ENCODE results near the gene PTK7. TPM values are rescaled to one million over a fixed set of nuclear protein-coding genes. Genes with fewer than 3 reads are reported as not detected.

Gene PTK7
- total RNA-seq, 4 donors from 2014 or later = 6.8 to 10.8 (median 8.0) TPM

DNA sequence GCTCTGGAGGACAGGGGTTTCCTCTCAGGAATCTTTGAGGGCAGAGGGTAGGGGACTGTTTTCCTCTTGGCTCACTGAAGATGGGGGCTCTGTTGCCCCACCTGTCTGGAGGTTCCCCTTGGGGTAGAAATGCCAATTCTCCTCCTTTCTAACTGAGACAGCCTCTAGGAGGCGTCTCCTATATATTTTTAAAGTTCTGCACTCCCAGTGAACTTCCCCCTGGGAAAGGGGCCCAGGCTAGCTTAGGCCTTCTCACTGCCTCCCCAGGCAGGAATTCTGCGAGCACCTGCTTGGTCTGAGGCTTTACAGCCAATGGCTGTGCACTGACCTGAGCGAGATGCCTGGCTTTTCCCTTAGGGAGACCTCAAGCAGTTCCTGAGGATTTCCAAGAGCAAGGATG is 70.1 kb downstream of the PTK7 start:
- Histone ChIP-seq H3K4me3 (no peak overlapping the region), H3K27me3 (no peaks in the 10 kb centered on the region), H3K36me3 (no peaks in the 10 kb centered on the region), H3K4me1 (peaks cover 10 to 26% (median 22%) of the 10 kb centered on the region in 4 donors), H3K9me3 (no peaks in the 10 kb centered on the region), H3K27ac (replicated peaks in 1 of 4) (no peak overlapping the region)
- intact Hi-C loops (cut with DNase I) = no loop called here
- WGBS = 92% methylated on average over 2 of the region's 3 CpGs
- no peak for TF ChIP-seq POLR2A (IDR thresholded peaks at IDR 0.05; ENCODE audit: low read depth)
- TF ChIP-seq POLR2AphosphoS5 (IDR thresholded peaks at IDR 0.05) = no peak
- TF ChIP-seq, protein P1, sequence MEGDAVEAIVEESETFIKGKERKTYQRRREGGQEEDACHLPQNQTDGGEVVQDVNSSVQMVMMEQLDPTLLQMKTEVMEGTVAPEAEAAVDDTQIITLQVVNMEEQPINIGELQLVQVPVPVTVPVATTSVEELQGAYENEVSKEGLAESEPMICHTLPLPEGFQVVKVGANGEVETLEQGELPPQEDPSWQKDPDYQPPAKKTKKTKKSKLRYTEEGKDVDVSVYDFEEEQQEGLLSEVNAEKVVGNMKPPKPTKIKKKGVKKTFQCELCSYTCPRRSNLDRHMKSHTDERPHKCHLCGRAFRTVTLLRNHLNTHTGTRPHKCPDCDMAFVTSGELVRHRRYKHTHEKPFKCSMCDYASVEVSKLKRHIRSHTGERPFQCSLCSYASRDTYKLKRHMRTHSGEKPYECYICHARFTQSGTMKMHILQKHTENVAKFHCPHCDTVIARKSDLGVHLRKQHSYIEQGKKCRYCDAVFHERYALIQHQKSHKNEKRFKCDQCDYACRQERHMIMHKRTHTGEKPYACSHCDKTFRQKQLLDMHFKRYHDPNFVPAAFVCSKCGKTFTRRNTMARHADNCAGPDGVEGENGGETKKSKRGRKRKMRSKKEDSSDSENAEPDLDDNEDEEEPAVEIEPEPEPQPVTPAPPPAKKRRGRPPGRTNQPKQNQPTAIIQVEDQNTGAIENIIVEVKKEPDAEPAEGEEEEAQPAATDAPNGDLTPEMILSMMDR (IDR thresholded peaks at IDR 0.05) = no peak
- DNase-seq (ENCODE audit: extremely low spot score) = no peak

DNA sequence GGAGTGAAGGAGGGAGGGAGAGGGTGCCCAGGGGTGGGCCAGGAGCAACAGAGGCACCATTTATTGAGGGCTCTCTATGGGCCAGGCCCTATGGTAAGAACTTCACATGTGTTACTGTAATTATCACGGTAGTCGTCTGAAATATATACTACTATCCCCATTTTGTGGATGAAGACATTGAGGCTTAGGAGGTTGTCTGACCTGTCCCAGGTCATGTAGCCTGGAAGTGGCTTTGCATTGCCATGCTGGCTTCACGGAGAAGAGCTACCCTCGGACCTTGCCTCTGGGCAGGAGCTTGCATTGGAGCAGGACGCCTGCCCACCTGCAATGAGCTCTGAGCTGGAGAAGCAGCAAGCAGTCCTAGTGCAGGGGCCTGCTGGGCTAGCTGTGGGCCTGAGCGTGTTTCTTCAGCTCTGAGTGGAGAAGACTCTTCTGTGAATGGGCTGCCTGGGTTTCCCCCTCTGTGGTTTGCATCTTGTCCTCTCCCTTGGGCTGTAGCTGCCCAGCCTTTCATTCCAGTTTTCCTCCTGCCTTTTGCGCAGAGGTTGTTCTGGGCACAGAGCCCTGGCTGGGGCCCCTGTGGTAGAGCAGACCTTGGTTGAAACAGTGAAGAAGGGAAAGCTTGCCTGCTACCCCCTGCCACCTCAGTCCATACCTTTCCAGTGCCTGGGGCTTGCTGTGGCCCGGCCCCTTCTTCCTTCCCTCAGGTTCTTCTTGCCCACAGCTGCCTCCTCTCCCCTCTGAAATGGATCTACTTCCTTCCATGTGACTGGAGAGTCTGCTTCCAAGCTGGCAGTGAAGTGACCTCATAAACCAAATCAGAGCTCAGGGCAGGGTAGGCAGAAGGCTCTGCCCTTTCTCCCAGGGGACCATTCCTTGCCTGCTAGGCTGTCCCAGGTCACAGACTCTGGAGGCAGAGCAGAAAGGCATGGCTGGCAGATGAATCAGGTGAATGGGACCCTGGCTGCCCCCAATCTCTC is 70.9 kb downstream of the PTK7 start:
- TF ChIP-seq POLR2AphosphoS5 (IDR thresholded peaks at IDR 0.05) (no peak), POLR2A (IDR thresholded peaks at IDR 0.05; ENCODE audit: low read depth) (no peak), EP300 (IDR thresholded peaks at IDR 0.05) (no peak)
- TF ChIP-seq, protein P1 (IDR thresholded peaks at IDR 0.05) = no peak
- Histone ChIP-seq H3K27ac (replicated peaks in 1 of 4) (no peak overlapping the region), H3K4me1 (peaks cover 10 to 26% (median 22%) of the 10 kb centered on the region in 4 donors), H3K36me3 (no peaks in the 10 kb centered on the region), H3K9me3 (no peaks in the 10 kb centered on the region), H3K27me3 (no peaks in the 10 kb centered on the region), H3K4me3 (no peak overlapping the region)
- WGBS = 93% methylated on average over 8 of the region's 8 CpGs
- DNase-seq (ENCODE audit: extremely low spot score) = no peak
- intact Hi-C loops (cut with DNase I) = no loop called here

DNA sequence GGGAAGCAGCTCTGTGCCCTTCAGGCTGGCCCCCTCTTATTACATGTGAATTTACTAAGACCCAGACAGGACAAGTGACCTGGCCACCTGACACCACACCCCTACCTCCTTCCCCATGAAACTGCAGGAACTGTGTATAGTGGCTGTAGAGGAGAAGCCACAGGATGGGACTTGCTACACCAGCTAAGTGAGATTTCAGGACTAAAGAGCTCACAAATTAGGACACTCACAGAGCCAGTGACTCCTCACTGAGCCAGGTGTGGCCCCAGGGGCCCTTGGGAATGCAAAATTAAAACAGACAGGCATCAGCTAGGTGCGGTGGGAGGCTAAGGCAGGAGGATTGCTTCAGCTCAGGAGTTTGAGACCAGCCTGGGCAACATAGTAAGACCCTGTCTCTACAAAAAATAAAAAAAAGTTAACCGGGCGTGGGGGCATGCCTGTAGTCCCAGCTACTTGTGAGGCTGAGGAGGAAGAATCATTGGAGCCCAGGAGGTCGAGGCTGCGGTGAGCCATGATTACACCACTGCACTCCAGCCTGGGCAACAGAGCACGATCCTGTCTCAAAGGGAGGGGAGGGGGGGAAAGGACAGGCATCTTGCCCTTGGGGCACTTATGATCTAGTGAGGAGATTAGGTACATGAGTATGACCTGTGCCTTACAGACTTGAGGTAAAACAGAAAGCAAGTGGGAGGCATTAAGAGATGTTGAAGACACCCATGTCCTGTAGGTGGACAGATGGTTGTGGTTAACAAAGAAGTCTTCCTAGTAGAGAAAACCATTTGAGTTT is 71.8 kb downstream of the PTK7 start:
- TF ChIP-seq EP300 (IDR thresholded peaks at IDR 0.05) (no peak), POLR2A (IDR thresholded peaks at IDR 0.05; ENCODE audit: low read depth) (no peak), POLR2AphosphoS5 (IDR thresholded peaks at IDR 0.05) (no peak)
- TF ChIP-seq, protein P1 (IDR thresholded peaks at IDR 0.05) = no peak
- H3K4me1 ChIP-seq = peaks cover 10 to 25% (median 22%) of the 10 kb centered on the region in 4 donors
- no peaks in the 10 kb centered on the region for H3K9me3 ChIP-seq
- WGBS = 92% methylated on average over 6 of the region's 6 CpGs
- H3K27me3 ChIP-seq = no peaks in the 10 kb centered on the region
- no peak for DNase-seq (ENCODE audit: extremely low spot score)
- no peaks in the 10 kb centered on the region for H3K36me3 ChIP-seq
- intact Hi-C loops (cut with DNase I) = no loop called here
- H3K27ac ChIP-seq (replicated peaks in 1 of 4) = no peak overlapping the region
- H3K4me3 ChIP-seq = no peak overlapping the region

DNA sequence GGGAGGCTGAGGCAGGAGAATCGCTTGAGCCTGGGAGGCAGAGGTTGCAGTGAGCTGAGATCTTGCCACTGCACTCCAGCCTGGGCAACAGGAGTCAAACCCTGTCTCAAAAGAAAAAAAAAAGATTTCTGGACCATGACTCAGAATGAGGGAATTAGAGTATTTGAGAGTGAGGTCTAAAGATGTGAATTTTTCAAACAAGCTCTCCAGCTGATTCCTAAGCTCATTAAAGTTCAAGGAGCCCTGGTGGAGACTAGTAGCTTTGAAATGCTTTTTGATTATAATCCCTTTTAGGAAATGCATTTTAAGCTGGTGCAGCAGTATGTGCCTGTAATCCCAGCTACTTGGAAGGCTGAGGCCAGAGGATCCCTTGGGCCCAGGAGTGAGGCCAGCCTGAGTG is 73.2 kb downstream of the PTK7 start:
- H3K4me1 ChIP-seq = peaks cover 0 to 12% (median 10%) of the 10 kb centered on the region in 4 donors
- DNase-seq (ENCODE audit: extremely low spot score) = no peak
- 88% methylated on average over 1 of the region's 1 CpG for WGBS
- intact Hi-C loops (cut with DNase I) = no loop called here
- no peaks in the 10 kb centered on the region for H3K9me3 ChIP-seq
- TF ChIP-seq EP300 (IDR thresholded peaks at IDR 0.05) (no peak), POLR2AphosphoS5 (IDR thresholded peaks at IDR 0.05) (no peak), POLR2A (IDR thresholded peaks at IDR 0.05; ENCODE audit: low read depth) (no peak)
- TF ChIP-seq, protein P1 (IDR thresholded peaks at IDR 0.05) = no peak
- H3K27me3 ChIP-seq = no peaks in the 10 kb centered on the region
- no peaks in the 10 kb centered on the region for H3K36me3 ChIP-seq
- no peak overlapping the region for H3K27ac ChIP-seq (replicated peaks in 1 of 4)
- no peak overlapping the region for H3K4me3 ChIP-seq
